ENCODE measurements around the gene PRMT3. TPM values are rescaled to one million over a fixed set of nuclear protein-coding genes. Genes with fewer than 3 reads are reported as not detected.

The PRMT3 gene
- total and polyA plus RNA-seq, 7 donors: 6.3 to 23.2 (median 17.2) TPM

- no peaks in the 10 kb centered on the region for H3K9me3 ChIP-seq
- H3K27ac ChIP-seq: no peak overlapping the region
- H3K4me1 ChIP-seq: no peaks in the 10 kb centered on the region
- TF ChIP-seq, protein P1, sequence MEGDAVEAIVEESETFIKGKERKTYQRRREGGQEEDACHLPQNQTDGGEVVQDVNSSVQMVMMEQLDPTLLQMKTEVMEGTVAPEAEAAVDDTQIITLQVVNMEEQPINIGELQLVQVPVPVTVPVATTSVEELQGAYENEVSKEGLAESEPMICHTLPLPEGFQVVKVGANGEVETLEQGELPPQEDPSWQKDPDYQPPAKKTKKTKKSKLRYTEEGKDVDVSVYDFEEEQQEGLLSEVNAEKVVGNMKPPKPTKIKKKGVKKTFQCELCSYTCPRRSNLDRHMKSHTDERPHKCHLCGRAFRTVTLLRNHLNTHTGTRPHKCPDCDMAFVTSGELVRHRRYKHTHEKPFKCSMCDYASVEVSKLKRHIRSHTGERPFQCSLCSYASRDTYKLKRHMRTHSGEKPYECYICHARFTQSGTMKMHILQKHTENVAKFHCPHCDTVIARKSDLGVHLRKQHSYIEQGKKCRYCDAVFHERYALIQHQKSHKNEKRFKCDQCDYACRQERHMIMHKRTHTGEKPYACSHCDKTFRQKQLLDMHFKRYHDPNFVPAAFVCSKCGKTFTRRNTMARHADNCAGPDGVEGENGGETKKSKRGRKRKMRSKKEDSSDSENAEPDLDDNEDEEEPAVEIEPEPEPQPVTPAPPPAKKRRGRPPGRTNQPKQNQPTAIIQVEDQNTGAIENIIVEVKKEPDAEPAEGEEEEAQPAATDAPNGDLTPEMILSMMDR (IDR thresholded peaks at IDR 0.05): no peak
- intact Hi-C loops (cut with DNase I): no loop called here
- H3K27me3 ChIP-seq (ENCODE audit: insufficient read depth in 3 of 3, low read length in 2 of 3): peaks cover 0 to 2% (median 0%) of the 10 kb centered on the region in 3 donors
- ATAC-seq (no peak), DNase-seq (no peak)
- H3K36me3 ChIP-seq (ENCODE audit: insufficient read depth in 1 of 2, low read depth in 1 of 2): no peaks in the 10 kb centered on the region
- WGBS, 3 donors: 44 to 61% (median 48%) methylated on average over 1 of the region's 1 CpG
- no peak overlapping the region for H3K4me3 ChIP-seq
Measured at GRCh38 chr11:20536784-20537183, 149.3 kb downstream of the PRMT3 start.

GRCh38 chr11:20541503-20541902, 154.0 kb downstream of the PRMT3 start:
- no peak overlapping the region for H3K4me3 ChIP-seq
- intact Hi-C loops (cut with DNase I): no loop called here
- no peaks in the 10 kb centered on the region for H3K4me1 ChIP-seq
- ATAC-seq: no peak
- H3K36me3 ChIP-seq (ENCODE audit: insufficient read depth in 1 of 2, low read depth in 1 of 2): no peaks in the 10 kb centered on the region
- TF ChIP-seq, protein P1 (IDR thresholded peaks at IDR 0.05): no peak
- DNase-seq: no peak
- H3K27ac ChIP-seq: no peak overlapping the region
- 33 to 39% (median 34%) methylated on average over 2 of the region's 2 CpGs for WGBS, 3 donors
- H3K27me3 ChIP-seq (ENCODE audit: insufficient read depth in 3 of 3, low read length in 2 of 3): no peaks in the 10 kb centered on the region
- H3K9me3 ChIP-seq: no peaks in the 10 kb centered on the region

GRCh38 chr11:20544603-20545237, 157.2 kb downstream of the PRMT3 start:
- 35 to 40% (median 38%) methylated on average over 8 of the region's 8 CpGs for WGBS, 3 donors
- no peaks in the 10 kb centered on the region for H3K9me3 ChIP-seq
- ATAC-seq: no peak
- no peak overlapping the region for H3K27ac ChIP-seq
- H3K4me1 ChIP-seq: no peaks in the 10 kb centered on the region
- DNase-seq: no peak
- no peak overlapping the region for H3K4me3 ChIP-seq
- no peaks in the 10 kb centered on the region for H3K36me3 ChIP-seq (ENCODE audit: insufficient read depth in 1 of 2, low read depth in 1 of 2)
- no peaks in the 10 kb centered on the region for H3K27me3 ChIP-seq (ENCODE audit: insufficient read depth in 3 of 3, low read length in 2 of 3)
- TF ChIP-seq, protein P1 (IDR thresholded peaks at IDR 0.05): no peak
- intact Hi-C loops (cut with DNase I): no loop called here

DNA sequence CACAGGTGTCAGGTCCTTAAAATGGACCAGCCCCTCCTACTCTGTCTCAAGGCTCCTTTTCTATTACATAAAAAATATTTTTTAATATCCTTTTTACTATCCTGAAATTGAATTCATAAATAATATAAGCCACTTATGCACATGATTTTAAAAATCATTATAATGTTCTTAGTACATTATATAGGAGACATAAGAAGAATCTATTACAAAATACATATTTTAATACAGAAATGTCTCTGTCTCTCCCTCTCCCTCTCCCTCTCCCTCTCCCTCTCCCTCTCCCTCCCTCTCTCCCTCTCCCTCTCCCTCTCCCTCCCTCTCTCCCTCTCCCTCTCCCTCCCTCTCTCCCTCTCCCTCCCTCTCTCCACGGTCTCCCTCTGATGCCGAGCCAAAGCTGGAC, 159.9 kb downstream of the PRMT3 start:
- no peaks in the 10 kb centered on the region for H3K36me3 ChIP-seq (ENCODE audit: insufficient read depth in 1 of 2, low read depth in 1 of 2)
- TF ChIP-seq, protein P1 (IDR thresholded peaks at IDR 0.05): no peak
- 90% methylated on average over 2 of the region's 2 CpGs; no CpG with 5 or more reads in 2 of the 3 donors for WGBS, 3 donors

DNA sequence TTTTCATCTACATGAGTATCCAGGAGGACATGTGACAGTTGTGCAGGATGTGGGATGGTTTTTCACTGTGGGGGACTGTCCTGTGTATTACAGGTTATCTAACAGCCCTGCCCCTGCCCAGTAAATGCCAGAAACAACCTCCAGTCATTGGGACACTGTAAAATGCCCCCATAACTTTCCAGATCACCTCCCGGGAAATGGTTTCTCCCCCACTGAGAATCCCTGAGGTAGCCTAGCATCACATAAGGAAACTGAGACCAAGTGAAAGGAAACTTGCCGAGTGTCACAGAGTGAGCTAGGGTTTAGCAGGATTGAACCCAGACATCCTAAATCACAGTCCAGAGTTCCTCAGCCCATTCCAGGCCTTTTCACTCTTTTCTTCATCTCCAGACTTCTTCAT, 163.6 kb downstream of the PRMT3 start:
- ATAC-seq (no peak), DNase-seq (no peak)
- 37 to 61% (median 58%) methylated on average over 2 of the region's 2 CpGs for WGBS, 3 donors
- no peak overlapping the region for H3K4me3 ChIP-seq
- no peak overlapping the region for H3K27ac ChIP-seq
- intact Hi-C loops (cut with DNase I): no loop called here
- no peaks in the 10 kb centered on the region for H3K27me3 ChIP-seq (ENCODE audit: insufficient read depth in 3 of 3, low read length in 2 of 3)
- H3K36me3 ChIP-seq (ENCODE audit: insufficient read depth in 1 of 2, low read depth in 1 of 2): no peaks in the 10 kb centered on the region
- TF ChIP-seq, protein P1 (IDR thresholded peaks at IDR 0.05): no peak
- no peaks in the 10 kb centered on the region for H3K9me3 ChIP-seq
- H3K4me1 ChIP-seq: no peaks in the 10 kb centered on the region

More for the DNA sequence above, 159.9 kb downstream of the PRMT3 start:
- H3K27me3 ChIP-seq (ENCODE audit: insufficient read depth in 3 of 3, low read length in 2 of 3): no peaks in the 10 kb centered on the region
- no peaks in the 10 kb centered on the region for H3K4me1 ChIP-seq
- no peak for DNase-seq
- no peak overlapping the region for H3K4me3 ChIP-seq
- no peak overlapping the region for H3K27ac ChIP-seq
- no peaks in the 10 kb centered on the region for H3K9me3 ChIP-seq
- intact Hi-C loops (cut with DNase I): no loop called here
- ATAC-seq: no peak
